Right lobe of liver (tissue), 6 donors: ENCODE results near the gene PARVB. TPM values are rescaled to one million over a fixed set of nuclear protein-coding genes. Genes with fewer than 3 reads are reported as not detected.

ENCODE experiments used
- ATAC-seq, 4 donors: fragments of 200-7000 bp; cut with Tn5 transposase; one replicate each; pipeline ENCODE4 v1.9.1; 2020; ENCODE audit warnings: mild to moderate bottlenecking in 4 of 4, moderate library complexity in 4 of 4
- DNase-seq, 3 donors: peaks; one replicate each; pipeline ENCODE4 v3.0.0-alpha.2; 2020
- H3K27ac ChIP-seq, 3 donors: fragments of 200-600 bp; one replicate each; pipeline ENCODE4 v1.8.0; 2022
- H3K27me3 ChIP-seq, 2 donors: fragments of 200-600 bp; one replicate each; pipeline ENCODE4 v1.8.0; 2022
- H3K36me3 ChIP-seq, 4 donors: fragments of 200-600 bp; sonication (generic) in 1 of 4; one replicate each; pipeline versions ENCODE4 v1.5.1 to v1.8.0; 2017 to 2022; ENCODE audit warnings: control low read depth in 1 of 4
- H3K4me1 ChIP-seq, 4 donors: fragments of 200-600 bp; sonication (generic) in 1 of 4; one replicate each; pipeline versions ENCODE4 v1.5.1 to v1.8.0; 2017 to 2022; ENCODE audit warnings: control low read depth in 1 of 4
- H3K4me3 ChIP-seq, 3 donors: fragments of 200-600 bp; one replicate each; pipeline ENCODE4 v1.8.0; 2022
- H3K9me3 ChIP-seq, 4 donors: fragments of 200-600 bp; sonication (generic) in 1 of 4; one replicate each; pipeline versions ENCODE4 v1.5.1 to v1.8.0; 2017 to 2022; ENCODE audit warnings: control low read depth in 1 of 4
- CTCF ChIP-seq, 4 donors: fragments of 200-600 bp in 3 of 4; fragments of 450-650 bp in 1 of 4; IDR thresholded peaks; one replicate each; pipeline versions ENCODE4 v1.5.1 to v1.8.0; 2016 to 2022; ENCODE audit warnings: antibody characterized with exemption in 4 of 4, mild to moderate bottlenecking in 2 of 4
- POLR2A ChIP-seq: fragments of 450-650 bp; IDR thresholded peaks from one replicate; pipeline ENCODE4 v1.6.1; 2017; ENCODE audit warnings: antibody characterized with exemption, mild to moderate bottlenecking
- WGBS: methylation state at CpG from one replicate; pipeline ENCODE4 v1.1.6; 2018; ENCODE audit warnings: low coverage, low lambda C conversion rate; ENCODE audit not compliant: insufficient coverage; ENCODE audit errors: missing lambda C conversion rate; 5-methylcytosine and 5-hydroxymethylcytosine counted together
- intact Hi-C, 2 donors: fragments of 100-400 bp; cut with DNase I; formaldehyde crosslinking; loops; one replicate each; pipeline versions ENCODE4 v1.11.2 to v1.14.1; 2022
- total RNA-seq, 6 experiments: library from RNA; depleted of rRNA in 2 of 6; stranded (reverse); fragments of >200 nt in 2 of 6; fragmentation: NEBNext Ultra II Directional in 3 of 6; extraction: Animal tissue kit (Norgen Biotek cat#: 25700) in 3 of 6; gene quantifications; one replicate each; pipeline versions ENCODE4 v1.1.0 to v1.2.4, GENCODE V29; 2016 to 2023
- donor health status: DM: no; HTN: yes; CAD: no.
- donor health status: DM: no; HTN: no; CAD: no.
- donor health status: DM: no; HTN: no; CAD: no.
- donor health status: DM: no; HTN: yes; CAD: no.
- donor health status: DM: no; HTN: yes; CAD: no.

The PARVB gene
- total RNA-seq, 6 experiments from 2014 or later, result 14.2 to 21.3 (median 15.2) TPM

GRCh38 chr22:44136112-44136511 lies 112.0 kb downstream of the PARVB start:
- Histone ChIP-seq H3K36me3 (no peaks in the 10 kb centered on the region), H3K4me1 (no peaks in the 10 kb centered on the region), H3K4me3 (no peak overlapping the region), H3K27me3 (no peaks in the 10 kb centered on the region), H3K9me3 (no peaks in the 10 kb centered on the region), H3K27ac (no peak overlapping the region)
- WGBS, result 60% methylated on average over 2 of the region's 8 CpGs
- intact Hi-C loops, result no loop called here
- no peak for DNase-seq
- TF ChIP-seq CTCF (IDR thresholded peaks at IDR 0.05) (no peak), POLR2A (no peak)
- no peak for ATAC-seq

- Histone ChIP-seq H3K36me3 (no peaks in the 10 kb centered on the region), H3K4me1 (no peaks in the 10 kb centered on the region), H3K27me3 (no peaks in the 10 kb centered on the region), H3K4me3 (no peak overlapping the region), H3K9me3 (no peaks in the 10 kb centered on the region), H3K27ac (no peak overlapping the region)
- intact Hi-C loops, result no loop called here
- TF ChIP-seq CTCF (IDR thresholded peaks at IDR 0.05) (no peak), POLR2A (no peak)
- no peak for DNase-seq
- ATAC-seq, result no peak
These were observed 112.7 kb downstream of the PARVB start for GRCh38 chr22:44136786-44137185.

- H3K27ac ChIP-seq, result no peak overlapping the region
- WGBS, result no CpG with 5 or more reads among the region's 3 CpGs
- no peaks in the 10 kb centered on the region for H3K36me3 ChIP-seq
- no peak for ATAC-seq
- intact Hi-C loops, result no loop called here
- no peak overlapping the region for H3K4me3 ChIP-seq
- no peak for TF ChIP-seq CTCF (IDR thresholded peaks at IDR 0.05)
- no peak for TF ChIP-seq POLR2A
- no peaks in the 10 kb centered on the region for H3K27me3 ChIP-seq
- no peaks in the 10 kb centered on the region for H3K4me1 ChIP-seq
- H3K9me3 ChIP-seq, result no peaks in the 10 kb centered on the region
- DNase-seq, result peak in 1 of 3 donors; percentile 3
These were observed 113.3 kb downstream of the PARVB start for GRCh38 chr22:44137415-44137814.

- WGBS, result 91% methylated on average over 4 of the region's 6 CpGs
- ATAC-seq, result no peak
- Histone ChIP-seq H3K4me1 (no peaks in the 10 kb centered on the region), H3K27me3 (no peaks in the 10 kb centered on the region), H3K9me3 (no peaks in the 10 kb centered on the region), H3K4me3 (no peak overlapping the region), H3K27ac (no peak overlapping the region), H3K36me3 (no peaks in the 10 kb centered on the region)
- TF ChIP-seq POLR2A, result no peak
- no peak for TF ChIP-seq CTCF (IDR thresholded peaks at IDR 0.05)
- intact Hi-C loops, result no loop called here
- no peak for DNase-seq
These were observed 115.7 kb downstream of the PARVB start for GRCh38 chr22:44139773-44140172.

- Histone ChIP-seq H3K27ac (no peak overlapping the region), H3K9me3 (no peaks in the 10 kb centered on the region), H3K27me3 (no peaks in the 10 kb centered on the region), H3K4me1 (no peaks in the 10 kb centered on the region), H3K4me3 (no peak overlapping the region), H3K36me3 (no peaks in the 10 kb centered on the region)
- intact Hi-C loops, result no loop called here
- no peak for DNase-seq
- WGBS, result 80% methylated on average over 6 of the region's 16 CpGs
- TF ChIP-seq CTCF (IDR thresholded peaks at IDR 0.05) (no peak), POLR2A (no peak)
- no peak for ATAC-seq
These were observed 118.5 kb downstream of the PARVB start for GRCh38 chr22:44142421-44143104.
